Neural progenitor cell (in vitro differentiated cells): ENCODE measurements around the gene AK4.

Experiments
- EZH2 ChIP-seq: fragments of 200-600 bp; sonication (generic); IDR thresholded peaks from 2 replicates; pipeline ENCODE4 v1.6.1; 2017; ENCODE audit warnings: antibody characterized with exemption, mild to moderate bottlenecking, moderate library complexity
- EZH2phosphoT487 ChIP-seq: fragments of 200-600 bp; sonication (generic); IDR thresholded peaks from 2 replicates; pipeline ENCODE4 v1.6.1; 2017; ENCODE audit warnings: antibody characterized with exemption
- TF ChIP-seq, protein P1 (sequence below): fragments of 200-600 bp; sonication (generic); IDR thresholded peaks from 2 replicates; pipeline ENCODE4 v1.5.1; 2017; ENCODE audit warnings: antibody characterized with exemption, mild to moderate bottlenecking

DNA sequence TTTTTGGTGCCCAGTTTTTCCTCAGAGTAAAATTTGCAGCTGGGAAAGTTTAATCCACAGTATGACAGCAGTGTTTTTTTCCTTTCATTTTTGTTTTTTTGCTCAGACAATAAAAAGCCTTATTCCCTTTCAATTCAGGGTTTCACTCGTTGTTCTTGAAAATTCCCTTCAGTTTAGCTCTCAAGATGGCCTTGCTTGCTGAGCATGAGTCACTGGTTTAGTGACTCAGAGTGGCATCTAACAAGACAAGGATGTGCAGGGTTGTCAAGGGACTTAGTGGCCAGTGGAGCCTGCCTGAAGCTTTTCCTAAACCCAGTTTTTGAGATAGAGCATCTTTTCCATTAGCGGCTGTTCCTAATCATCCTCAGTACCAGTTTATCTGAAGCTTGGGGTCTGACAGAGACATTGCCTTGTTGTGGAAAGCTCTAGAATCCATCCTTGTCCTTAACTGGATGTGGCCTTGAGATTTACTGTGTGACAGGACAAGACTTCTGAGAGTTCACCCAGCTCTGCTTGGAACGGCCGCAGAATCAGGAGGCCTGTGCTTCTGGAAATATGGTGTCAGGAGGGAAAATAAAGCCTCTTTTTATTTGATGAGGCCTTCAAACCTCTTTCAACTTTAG is 113.0 kb downstream of the AK4 start:
- TF ChIP-seq EZH2 (no peak), EZH2phosphoT487 (no peak)
- TF ChIP-seq, protein P1, sequence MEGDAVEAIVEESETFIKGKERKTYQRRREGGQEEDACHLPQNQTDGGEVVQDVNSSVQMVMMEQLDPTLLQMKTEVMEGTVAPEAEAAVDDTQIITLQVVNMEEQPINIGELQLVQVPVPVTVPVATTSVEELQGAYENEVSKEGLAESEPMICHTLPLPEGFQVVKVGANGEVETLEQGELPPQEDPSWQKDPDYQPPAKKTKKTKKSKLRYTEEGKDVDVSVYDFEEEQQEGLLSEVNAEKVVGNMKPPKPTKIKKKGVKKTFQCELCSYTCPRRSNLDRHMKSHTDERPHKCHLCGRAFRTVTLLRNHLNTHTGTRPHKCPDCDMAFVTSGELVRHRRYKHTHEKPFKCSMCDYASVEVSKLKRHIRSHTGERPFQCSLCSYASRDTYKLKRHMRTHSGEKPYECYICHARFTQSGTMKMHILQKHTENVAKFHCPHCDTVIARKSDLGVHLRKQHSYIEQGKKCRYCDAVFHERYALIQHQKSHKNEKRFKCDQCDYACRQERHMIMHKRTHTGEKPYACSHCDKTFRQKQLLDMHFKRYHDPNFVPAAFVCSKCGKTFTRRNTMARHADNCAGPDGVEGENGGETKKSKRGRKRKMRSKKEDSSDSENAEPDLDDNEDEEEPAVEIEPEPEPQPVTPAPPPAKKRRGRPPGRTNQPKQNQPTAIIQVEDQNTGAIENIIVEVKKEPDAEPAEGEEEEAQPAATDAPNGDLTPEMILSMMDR = no peak
